Adrenal gland (tissue), 5 donors: ENCODE results near the gene PAPSS1.

Experiments
- POLR2A ChIP-seq, 2 donors: fragments of 450-650 bp; IDR thresholded peaks; one replicate each; pipeline ENCODE4 v1.6.1; 2017; ENCODE audit warnings: antibody characterized with exemption in 2 of 2, mild to moderate bottlenecking in 2 of 2, moderate library complexity in 1 of 2
- TF ChIP-seq, protein P1 (sequence below), 6 experiments: fragments of 450-650 bp in 4 of 6; fragments of 200-600 bp in 2 of 6; sonication (generic) in 1 of 6; IDR thresholded peaks; 1 replicate in 5 of 6; 2 replicates in 1 of 6; pipeline versions ENCODE4 v1.5.1 to v1.8.0; 2016 to 2021; ENCODE audit warnings: antibody characterized with exemption in 6 of 6, mild to moderate bottlenecking in 2 of 6, moderate library complexity in 1 of 6
- donor health status: DM: no; HTN: no; CAD: no.

DNA sequence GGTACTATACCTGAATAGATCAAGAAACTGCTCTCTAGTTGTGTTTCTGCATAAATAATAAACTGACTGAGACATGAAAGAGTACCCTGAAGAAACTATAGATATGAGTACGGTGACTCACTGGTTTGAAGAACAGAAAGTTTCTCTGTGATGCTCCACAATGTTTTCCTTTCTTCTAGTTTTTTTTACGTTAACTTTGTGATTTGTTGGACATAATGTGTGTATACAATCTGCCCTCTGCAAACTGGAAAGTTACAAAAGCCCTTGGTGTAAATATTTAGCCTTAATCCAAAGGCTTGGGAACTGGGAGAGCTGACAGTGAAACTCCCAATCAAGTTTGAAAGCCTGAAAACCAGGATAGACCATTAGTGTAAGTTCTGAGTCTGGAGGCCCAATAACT lies 31.6 kb upstream of the PAPSS1 start:
- TF ChIP-seq, protein P1, sequence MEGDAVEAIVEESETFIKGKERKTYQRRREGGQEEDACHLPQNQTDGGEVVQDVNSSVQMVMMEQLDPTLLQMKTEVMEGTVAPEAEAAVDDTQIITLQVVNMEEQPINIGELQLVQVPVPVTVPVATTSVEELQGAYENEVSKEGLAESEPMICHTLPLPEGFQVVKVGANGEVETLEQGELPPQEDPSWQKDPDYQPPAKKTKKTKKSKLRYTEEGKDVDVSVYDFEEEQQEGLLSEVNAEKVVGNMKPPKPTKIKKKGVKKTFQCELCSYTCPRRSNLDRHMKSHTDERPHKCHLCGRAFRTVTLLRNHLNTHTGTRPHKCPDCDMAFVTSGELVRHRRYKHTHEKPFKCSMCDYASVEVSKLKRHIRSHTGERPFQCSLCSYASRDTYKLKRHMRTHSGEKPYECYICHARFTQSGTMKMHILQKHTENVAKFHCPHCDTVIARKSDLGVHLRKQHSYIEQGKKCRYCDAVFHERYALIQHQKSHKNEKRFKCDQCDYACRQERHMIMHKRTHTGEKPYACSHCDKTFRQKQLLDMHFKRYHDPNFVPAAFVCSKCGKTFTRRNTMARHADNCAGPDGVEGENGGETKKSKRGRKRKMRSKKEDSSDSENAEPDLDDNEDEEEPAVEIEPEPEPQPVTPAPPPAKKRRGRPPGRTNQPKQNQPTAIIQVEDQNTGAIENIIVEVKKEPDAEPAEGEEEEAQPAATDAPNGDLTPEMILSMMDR (IDR thresholded peaks at IDR 0.05), result no peak
- no peak for TF ChIP-seq POLR2A (IDR thresholded peaks at IDR 0.05)
